Nephron (organoid): ENCODE data around the gene NRP1.

Experiments
- H3K27ac Mint-ChIP-seq, 3 experiments: 2 replicates each; pipeline ENCODE4 v1.8.0; 2020; ENCODE audit warnings: mixed read lengths in 3 of 3, mild to moderate bottlenecking in 2 of 3, moderate library complexity in 1 of 3
- H3K27me3 Mint-ChIP-seq: 2 replicates; pipeline ENCODE4 v1.8.0; 2021; ENCODE audit warnings: low read depth, mild to moderate bottlenecking, moderate library complexity, mixed read lengths
- H3K36me3 Mint-ChIP-seq: 2 replicates; pipeline ENCODE4 v1.8.0; 2020; ENCODE audit warnings: low read depth, mixed read lengths
- H3K4me1 Mint-ChIP-seq: 2 replicates; pipeline ENCODE4 v1.8.0; 2020; ENCODE audit warnings: mixed read lengths
- H3K4me3 Mint-ChIP-seq, 3 experiments: 2 replicates each; pipeline ENCODE4 v1.8.0; 2020; ENCODE audit warnings: mild to moderate bottlenecking in 3 of 3, mixed read lengths in 3 of 3, moderate library complexity in 2 of 3
- H3K9me3 Mint-ChIP-seq: 2 replicates; pipeline ENCODE4 v1.8.0; 2020; ENCODE audit warnings: mixed read lengths
- CTCF ChIP-seq, 3 experiments: fragments of 200-600 bp; sonication (generic); IDR thresholded peaks; one replicate each; pipeline ENCODE4 v1.5.0; 2021; ENCODE audit warnings: antibody characterized with exemption in 3 of 3; ENCODE audit not compliant: unreplicated experiment in 3 of 3

Gene NRP1

GRCh38 chr10:33134011-33134751 is 200.3 kb downstream of the NRP1 start:
- H3K9me3 Mint-ChIP-seq = no peaks in the 10 kb centered on the region
- H3K27me3 Mint-ChIP-seq = peaks cover 48% of the 10 kb centered on the region
- H3K36me3 Mint-ChIP-seq = no peaks in the 10 kb centered on the region
- no peak overlapping the region for H3K4me3 Mint-ChIP-seq
- no peak for TF ChIP-seq CTCF (IDR thresholded peaks at IDR 0.05; ENCODE audit: unreplicated experiment in 3 of 3)
- H3K4me1 Mint-ChIP-seq = peaks cover 19% of the 10 kb centered on the region
- H3K27ac Mint-ChIP-seq = no peak overlapping the region

GRCh38 chr10:33133557-33133956 is 200.9 kb downstream of the NRP1 start:
- peaks cover 23% of the 10 kb centered on the region for H3K4me1 Mint-ChIP-seq
- H3K4me3 Mint-ChIP-seq = no peak overlapping the region
- no peak for TF ChIP-seq CTCF (IDR thresholded peaks at IDR 0.05; ENCODE audit: unreplicated experiment in 3 of 3)
- no peak overlapping the region for H3K27ac Mint-ChIP-seq
- no peaks in the 10 kb centered on the region for H3K9me3 Mint-ChIP-seq
- peaks cover 47% of the 10 kb centered on the region for H3K27me3 Mint-ChIP-seq
- H3K36me3 Mint-ChIP-seq = no peaks in the 10 kb centered on the region

- no peaks in the 10 kb centered on the region for H3K36me3 Mint-ChIP-seq
- no peak for TF ChIP-seq CTCF (IDR thresholded peaks at IDR 0.05; ENCODE audit: unreplicated experiment in 3 of 3)
- H3K27me3 Mint-ChIP-seq = peaks cover 40% of the 10 kb centered on the region
- H3K9me3 Mint-ChIP-seq = no peaks in the 10 kb centered on the region
- H3K4me3 Mint-ChIP-seq = no peak overlapping the region
- H3K4me1 Mint-ChIP-seq = peaks cover 23% of the 10 kb centered on the region
- H3K27ac Mint-ChIP-seq = no peak overlapping the region
Measured at GRCh38 chr10:33132626-33133025, 201.8 kb downstream of the NRP1 start.

- TF ChIP-seq CTCF (IDR thresholded peaks at IDR 0.05; ENCODE audit: unreplicated experiment in 3 of 3) = no peak
- H3K4me3 Mint-ChIP-seq = no peak overlapping the region
- H3K4me1 Mint-ChIP-seq = peaks cover 17% of the 10 kb centered on the region
- no peaks in the 10 kb centered on the region for H3K36me3 Mint-ChIP-seq
- H3K9me3 Mint-ChIP-seq = no peaks in the 10 kb centered on the region
- H3K27me3 Mint-ChIP-seq = peaks cover 36% of the 10 kb centered on the region
- peak overlapping the region in 1 of 3 experiments; percentile 38 for H3K27ac Mint-ChIP-seq
Measured at GRCh38 chr10:33129996-33130386, 204.5 kb downstream of the NRP1 start.

- Mint-ChIP-seq H3K9me3 (no peaks in the 10 kb centered on the region), H3K4me3 (no peak overlapping the region), H3K36me3 (no peaks in the 10 kb centered on the region), H3K4me1 (peaks cover 17% of the 10 kb centered on the region), H3K27me3 (peaks cover 33% of the 10 kb centered on the region), H3K27ac (peak overlapping the region in 1 of 3 experiments; percentile 38)
- TF ChIP-seq CTCF (IDR thresholded peaks at IDR 0.05; ENCODE audit: unreplicated experiment in 3 of 3) = no peak
Measured at GRCh38 chr10:33129141-33129995, 205.1 kb downstream of the NRP1 start.
